ENCODE data around the gene ROGDI.

ROGDI gene

GRCh38 chr16:4776141-4776705 lies 26.2 kb downstream of the ROGDI start:
- Histone ChIP-seq H2AFZ (ENCODE audit: low read length) (no peak overlapping the region), H3K27ac (replicated peaks; ENCODE audit: low read length) (no peak overlapping the region), H3K14ac (ENCODE audit: low read length) (no peak overlapping the region), H3K4ac (ENCODE audit: low read length) (no peak overlapping the region), H2BK120ac (ENCODE audit: low read depth, low read length) (no peak overlapping the region), H3K23ac (ENCODE audit: low read depth, low read length, poor library complexity) (no peak overlapping the region), H2BK15ac (ENCODE audit: low read length) (no peak overlapping the region), H3K4me3 (ENCODE audit: low read length in 2 of 2) (peak overlapping the region in 1 of 2 donors; percentile 4), H4K91ac (ENCODE audit: low read depth, low read length, poor library complexity) (no peak overlapping the region), H3K36me3 (replicated peaks in 1 of 2; ENCODE audit: control insufficient read depth in 2 of 2, insufficient read depth in 2 of 2, low read length in 2 of 2) (no peaks in the 10 kb centered on the region), H4K8ac (ENCODE audit: low read depth, low read length) (no peak overlapping the region), H2BK5ac (ENCODE audit: low read length) (no peak overlapping the region), H3K27me3 (ENCODE audit: control insufficient read depth in 3 of 3, insufficient read depth in 3 of 3, low read depth in 1 of 3, low read length in 3 of 3) (no peaks in the 10 kb centered on the region), H3K79me1 (ENCODE audit: low read depth, low read length) (no peaks in the 10 kb centered on the region), H3K9ac (ENCODE audit: low read depth, low read length, poor library complexity) (no peak overlapping the region), H3K4me1 (ENCODE audit: control insufficient read depth in 2 of 2, insufficient read depth in 1 of 2, low read depth in 1 of 2, low read length in 2 of 2) (peaks cover 0 to 1% of the 10 kb centered on the region in 2 donors), H2AK5ac (ENCODE audit: low read depth, low read length) (no peak overlapping the region), H3K9me3 (replicated peaks in 1 of 2; ENCODE audit: control insufficient read depth in 2 of 2, insufficient read depth in 1 of 2, low read depth in 1 of 2, low read length in 2 of 2) (no peaks in the 10 kb centered on the region), H3K4me2 (ENCODE audit: insufficient read depth, low read length, poor library complexity, severe bottlenecking) (no peak overlapping the region), H3K18ac (ENCODE audit: low read length) (no peak overlapping the region), H2BK12ac (ENCODE audit: low read length) (no peak overlapping the region)
- no CpG with 5 or more reads among the region's 2 CpGs for WGBS, 2 donors (ENCODE audit: extremely low coverage in 2 of 2, insufficient read length in 2 of 2, insufficient replicate concordance in 1 of 2)
- DNase-seq (ENCODE audit: low spot score): no peak

GRCh38 chr16:4775005-4775404 lies 27.4 kb downstream of the ROGDI start:
- Histone ChIP-seq H2BK15ac (ENCODE audit: low read length) (no peak overlapping the region), H3K4me2 (ENCODE audit: insufficient read depth, low read length, poor library complexity, severe bottlenecking) (no peak overlapping the region), H2BK5ac (ENCODE audit: low read length) (no peak overlapping the region), H3K18ac (ENCODE audit: low read length) (peak overlapping the region; percentile 7), H2BK120ac (ENCODE audit: low read depth, low read length) (no peak overlapping the region), H2AFZ (ENCODE audit: low read length) (no peak overlapping the region), H3K27ac (replicated peaks; ENCODE audit: low read length) (no peak overlapping the region), H3K9ac (ENCODE audit: low read depth, low read length, poor library complexity) (no peak overlapping the region), H4K91ac (ENCODE audit: low read depth, low read length, poor library complexity) (no peak overlapping the region), H3K4me3 (ENCODE audit: low read length in 2 of 2) (no peak overlapping the region), H3K9me3 (replicated peaks in 1 of 2; ENCODE audit: control insufficient read depth in 2 of 2, insufficient read depth in 1 of 2, low read depth in 1 of 2, low read length in 2 of 2) (no peaks in the 10 kb centered on the region), H3K79me1 (ENCODE audit: low read depth, low read length) (no peaks in the 10 kb centered on the region), H3K14ac (ENCODE audit: low read length) (no peak overlapping the region), H3K36me3 (replicated peaks in 1 of 2; ENCODE audit: control insufficient read depth in 2 of 2, insufficient read depth in 2 of 2, low read length in 2 of 2) (no peaks in the 10 kb centered on the region), H4K8ac (ENCODE audit: low read depth, low read length) (no peak overlapping the region), H2AK5ac (ENCODE audit: low read depth, low read length) (no peak overlapping the region), H3K4me1 (ENCODE audit: control insufficient read depth in 2 of 2, insufficient read depth in 1 of 2, low read depth in 1 of 2, low read length in 2 of 2) (peaks cover 0 to 1% of the 10 kb centered on the region in 2 donors), H3K4ac (ENCODE audit: low read length) (no peak overlapping the region), H3K23ac (ENCODE audit: low read depth, low read length, poor library complexity) (no peak overlapping the region), H3K27me3 (ENCODE audit: control insufficient read depth in 3 of 3, insufficient read depth in 3 of 3, low read depth in 1 of 3, low read length in 3 of 3) (no peaks in the 10 kb centered on the region), H2BK12ac (ENCODE audit: low read length) (no peak overlapping the region)
- no CpG with 5 or more reads among the region's 13 CpGs for WGBS, 2 donors (ENCODE audit: extremely low coverage in 2 of 2, insufficient read length in 2 of 2, insufficient replicate concordance in 1 of 2)
- no peak for DNase-seq (ENCODE audit: low spot score)

- Histone ChIP-seq H3K27me3 (ENCODE audit: control insufficient read depth in 3 of 3, insufficient read depth in 3 of 3, low read depth in 1 of 3, low read length in 3 of 3) (no peaks in the 10 kb centered on the region), H3K4me2 (ENCODE audit: insufficient read depth, low read length, poor library complexity, severe bottlenecking) (no peak overlapping the region), H2AK5ac (ENCODE audit: low read depth, low read length) (no peak overlapping the region), H3K4me1 (ENCODE audit: control insufficient read depth in 2 of 2, insufficient read depth in 1 of 2, low read depth in 1 of 2, low read length in 2 of 2) (peaks cover 2 to 3% of the 10 kb centered on the region in 2 donors), H4K91ac (ENCODE audit: low read depth, low read length, poor library complexity) (no peak overlapping the region), H2BK5ac (ENCODE audit: low read length) (no peak overlapping the region), H2BK12ac (ENCODE audit: low read length) (no peak overlapping the region), H3K23ac (ENCODE audit: low read depth, low read length, poor library complexity) (no peak overlapping the region), H3K14ac (ENCODE audit: low read length) (no peak overlapping the region), H3K9ac (ENCODE audit: low read depth, low read length, poor library complexity) (no peak overlapping the region), H3K79me1 (ENCODE audit: low read depth, low read length) (no peaks in the 10 kb centered on the region), H2BK120ac (ENCODE audit: low read depth, low read length) (no peak overlapping the region), H3K36me3 (replicated peaks in 1 of 2; ENCODE audit: control insufficient read depth in 2 of 2, insufficient read depth in 2 of 2, low read length in 2 of 2) (no peaks in the 10 kb centered on the region), H2AFZ (ENCODE audit: low read length) (no peak overlapping the region), H3K18ac (ENCODE audit: low read length) (no peak overlapping the region), H3K9me3 (replicated peaks in 1 of 2; ENCODE audit: control insufficient read depth in 2 of 2, insufficient read depth in 1 of 2, low read depth in 1 of 2, low read length in 2 of 2) (no peaks in the 10 kb centered on the region), H3K4ac (ENCODE audit: low read length) (no peak overlapping the region), H4K8ac (ENCODE audit: low read depth, low read length) (no peak overlapping the region), H2BK15ac (ENCODE audit: low read length) (no peak overlapping the region), H3K4me3 (ENCODE audit: low read length in 2 of 2) (no peak overlapping the region), H3K27ac (replicated peaks; ENCODE audit: low read length) (no peak overlapping the region)
- no CpG with 5 or more reads among the region's 5 CpGs for WGBS, 2 donors (ENCODE audit: extremely low coverage in 2 of 2, insufficient read length in 2 of 2, insufficient replicate concordance in 1 of 2)
- DNase-seq (ENCODE audit: low spot score): no peak
These were observed 30.1 kb downstream of the ROGDI start for GRCh38 chr16:4772351-4772750.

GRCh38 chr16:4771646-4772045 lies 30.8 kb downstream of the ROGDI start:
- no peak overlapping the region for H4K91ac ChIP-seq (ENCODE audit: low read depth, low read length, poor library complexity)
- peaks cover 3 to 4% of the 10 kb centered on the region in 2 donors for H3K4me1 ChIP-seq (ENCODE audit: control insufficient read depth in 2 of 2, insufficient read depth in 1 of 2, low read depth in 1 of 2, low read length in 2 of 2)
- no peak overlapping the region for H2AK5ac ChIP-seq (ENCODE audit: low read depth, low read length)
- no peak overlapping the region for H2BK15ac ChIP-seq (ENCODE audit: low read length)
- H2BK12ac ChIP-seq (ENCODE audit: low read length): peak overlapping the region; percentile 84
- H3K9me3 ChIP-seq (replicated peaks in 1 of 2; ENCODE audit: control insufficient read depth in 2 of 2, insufficient read depth in 1 of 2, low read depth in 1 of 2, low read length in 2 of 2): no peaks in the 10 kb centered on the region
- no peak overlapping the region for H2BK120ac ChIP-seq (ENCODE audit: low read depth, low read length)
- no peaks in the 10 kb centered on the region for H3K36me3 ChIP-seq (replicated peaks in 1 of 2; ENCODE audit: control insufficient read depth in 2 of 2, insufficient read depth in 2 of 2, low read length in 2 of 2)
- H3K4me3 ChIP-seq (ENCODE audit: low read length in 2 of 2): no peak overlapping the region
- DNase-seq (ENCODE audit: low spot score): no peak
- no peak overlapping the region for H3K14ac ChIP-seq (ENCODE audit: low read length)
- no CpG with 5 or more reads among the region's 3 CpGs for whole genome bisulfite sequencing, 2 donors (ENCODE audit: extremely low coverage in 2 of 2, insufficient read length in 2 of 2, insufficient replicate concordance in 1 of 2)
- peak overlapping the region; percentile 27 for H2AFZ ChIP-seq (ENCODE audit: low read length)
- H3K23ac ChIP-seq (ENCODE audit: low read depth, low read length, poor library complexity): no peak overlapping the region
- no peaks in the 10 kb centered on the region for H3K79me1 ChIP-seq (ENCODE audit: low read depth, low read length)
- H3K4ac ChIP-seq (ENCODE audit: low read length): no peak overlapping the region
- H3K9ac ChIP-seq (ENCODE audit: low read depth, low read length, poor library complexity): no peak overlapping the region
- no peak overlapping the region for H3K18ac ChIP-seq (ENCODE audit: low read length)
- no peak overlapping the region for H3K27ac ChIP-seq (replicated peaks; ENCODE audit: low read length)
- H3K27me3 ChIP-seq (ENCODE audit: control insufficient read depth in 3 of 3, insufficient read depth in 3 of 3, low read depth in 1 of 3, low read length in 3 of 3): no peaks in the 10 kb centered on the region
- no peak overlapping the region for H4K8ac ChIP-seq (ENCODE audit: low read depth, low read length)
- H3K4me2 ChIP-seq (ENCODE audit: insufficient read depth, low read length, poor library complexity, severe bottlenecking): no peak overlapping the region
- H2BK5ac ChIP-seq (ENCODE audit: low read length): no peak overlapping the region
